Aorta (tissue), 5 donors: ENCODE results near the gene HASPIN. TPM values are rescaled to one million over a fixed set of nuclear protein-coding genes. Genes with fewer than 3 reads are reported as not detected.

Source experiments
- ATAC-seq: fragments of 200-7000 bp; cut with Tn5 transposase; one replicate; pipeline ENCODE4 v1.9.1; 2022; ENCODE audit warnings: moderate library complexity; ENCODE audit not compliant: low FRiP score
- DNase-seq, 2 donors: peaks; one replicate each; pipeline ENCODE4 v3.0.0-alpha.2; 2020
- H3K27ac ChIP-seq, 2 donors: one replicate each; pipeline ENCODE4 v1.5.1; 2013; ENCODE audit warnings: low read length in 2 of 2, mild to moderate bottlenecking in 2 of 2, moderate library complexity in 2 of 2, control low read depth in 1 of 2, inconsistent platforms in 1 of 2, low read depth in 1 of 2
- H3K27me3 ChIP-seq, 2 donors: one replicate each; pipeline ENCODE4 v1.6.1; 2013; ENCODE audit warnings: control low read depth in 1 of 2, low read length in 1 of 2, mild to moderate bottlenecking in 1 of 2, moderate library complexity in 1 of 2; ENCODE audit not compliant: insufficient read depth in 2 of 2, control insufficient read depth in 1 of 2
- H3K36me3 ChIP-seq, 2 donors: one replicate each; pipeline ENCODE4 v1.6.1; 2013; ENCODE audit warnings: control low read depth in 1 of 2, low read length in 1 of 2, mild to moderate bottlenecking in 1 of 2; ENCODE audit not compliant: insufficient read depth in 2 of 2, control insufficient read depth in 1 of 2
- H3K4me1 ChIP-seq, 2 donors: one replicate each; pipeline ENCODE4 v1.6.1; 2013; ENCODE audit warnings: low read length in 2 of 2, control low read depth in 1 of 2, mild to moderate bottlenecking in 1 of 2, moderate library complexity in 1 of 2; ENCODE audit not compliant: insufficient read depth in 2 of 2, control insufficient read depth in 1 of 2
- H3K4me3 ChIP-seq, 2 donors: one replicate each; pipeline ENCODE4 v1.5.1; 2013; ENCODE audit warnings: low read length in 2 of 2, control low read depth in 1 of 2, mild to moderate bottlenecking in 1 of 2
- H3K9me3 ChIP-seq: one replicate; pipeline ENCODE4 v1.6.1; 2013; ENCODE audit warnings: mild to moderate bottlenecking, low read length; ENCODE audit not compliant: control insufficient read depth
- WGBS, 2 donors: extraction: QIAGEN DNeasy Blood & Tissue Kit; methylation state at CpG; one replicate each; pipeline ENCODE4 v1.1.7; 2013; 5-methylcytosine and 5-hydroxymethylcytosine counted together
- intact Hi-C, 2 donors: fragments of 100-400 bp; cut with DNase I; formaldehyde crosslinking; loops; one replicate each; pipeline versions ENCODE4 v1.14.2 to v1.15.0; 2022
- long read RNA-seq, 2 donors: library from polyadenylated mRNA; unstranded; transcript quantifications; one replicate each; pipeline ENCODE4 v2.0.0, GENCODE V29; 2020 to 2021
- polyA plus RNA-seq, 2 donors: library from polyadenylated mRNA; stranded (reverse); fragments of 200-250 nt; gene quantifications; one replicate each; pipeline ENCODE4 v1.2.3, GENCODE V29; 2013
- total RNA-seq, 2 donors: library from RNA; stranded (reverse); fragmentation: NEBNext Ultra II Directional; extraction: Animal tissue kit (Norgen Biotek cat#: 25700); gene quantifications; one replicate each; pipeline ENCODE4 v1.2.1, GENCODE V29; 2021
- donor health status: healthy with polysubstance abuse.
- donor health status: Bipolar disorder and iron deficiency.
- donor health status: DM: no; HTN: no; CAD: no.
- donor health status: DM: no; HTN: no; CAD: no.
- donor health status: DM: yes; HTN: yes; CAD: no.

The HASPIN gene
- total RNA-seq (under 1 TPM; 0.13 to 0.27 TPM), polyA plus RNA-seq (not detected)
- long read RNA-seq, donor 1, result 0 reads
- long read RNA-seq, donor 2, result 0 reads

- Histone ChIP-seq H3K4me1 (no peaks in the 10 kb centered on the region), H3K27ac (peak within 1 kb of the TSS in 1 of 2 donors; percentile 28), H3K4me3 (peak within 1 kb of the TSS; percentile 45 to 52), H3K27me3 (no peaks in the 10 kb centered on the region), H3K9me3 (no peaks in the 10 kb centered on the region), H3K36me3 (no peaks in the 10 kb centered on the region)
- WGBS, 2 donors, result 0% methylated on average over 86 to 98 of the region's 98 CpGs
- DNase-seq, result peak; percentile 95 to 98
- ATAC-seq, result peak; percentile 97
- intact Hi-C loops, result loop anchor here in 1 of 2 donors (5.0 kb wide), 1 partner anchor 56 kb away; the partner anchor contains the start of genes EMC6 and TAX1BP3
Measured at GRCh38 chr17:3723556-3724377, at the start of gene HASPIN. HASPIN (plus strand) TSS chr17:3723903; CDS start chr17:3723936, 33 bp downstream.

GRCh38 chr17:3675886-3676285 lies 47.8 kb upstream of the HASPIN start:
- intact Hi-C loops, result no loop called here
- no peaks in the 10 kb centered on the region for H3K9me3 ChIP-seq
- H3K4me3 ChIP-seq, result no peak overlapping the region
- 85 to 87% methylated on average over 11 of the region's 11 CpGs for WGBS, 2 donors
- ATAC-seq (no peak), DNase-seq (no peak)
- H3K27ac ChIP-seq, result no peak overlapping the region
- H3K4me1 ChIP-seq, result no peaks in the 10 kb centered on the region
- no peaks in the 10 kb centered on the region for H3K36me3 ChIP-seq
- H3K27me3 ChIP-seq, result no peaks in the 10 kb centered on the region

GRCh38 chr17:3678095-3678820 lies 45.4 kb upstream of the HASPIN start:
- H3K9me3 ChIP-seq, result no peaks in the 10 kb centered on the region
- no peak overlapping the region for H3K4me3 ChIP-seq
- no peaks in the 10 kb centered on the region for H3K4me1 ChIP-seq
- ATAC-seq (no peak), DNase-seq (no peak)
- H3K36me3 ChIP-seq, result no peaks in the 10 kb centered on the region
- no peaks in the 10 kb centered on the region for H3K27me3 ChIP-seq
- H3K27ac ChIP-seq, result no peak overlapping the region
- intact Hi-C loops, result no loop called here
- WGBS, 2 donors, result 45 to 50% methylated on average over 16 of the region's 16 CpGs

GRCh38 chr17:3678821-3679530 lies 44.7 kb upstream of the HASPIN start:
- intact Hi-C loops, result no loop called here
- H3K27me3 ChIP-seq, result no peaks in the 10 kb centered on the region

GRCh38 chr17:3679531-3680126 lies 44.1 kb upstream of the HASPIN start:
- no peak overlapping the region for H3K4me3 ChIP-seq
- no peaks in the 10 kb centered on the region for H3K9me3 ChIP-seq
- intact Hi-C loops, result no loop called here
- no peaks in the 10 kb centered on the region for H3K27me3 ChIP-seq
- H3K27ac ChIP-seq, result no peak overlapping the region
- no peak for DNase-seq
- H3K4me1 ChIP-seq, result no peaks in the 10 kb centered on the region
- ATAC-seq, result no peak
- WGBS, 2 donors, result 67 to 68% methylated on average over 17 to 20 of the region's 20 CpGs
- no peaks in the 10 kb centered on the region for H3K36me3 ChIP-seq

More at GRCh38 chr17:3678821-3679530, 44.7 kb upstream of the HASPIN start:
- no peak overlapping the region for H3K4me3 ChIP-seq
- H3K9me3 ChIP-seq, result no peaks in the 10 kb centered on the region
- H3K4me1 ChIP-seq, result no peaks in the 10 kb centered on the region
- DNase-seq (no peak), ATAC-seq (no peak)
- no peak overlapping the region for H3K27ac ChIP-seq
- H3K36me3 ChIP-seq, result no peaks in the 10 kb centered on the region
- 85 to 88% methylated on average over 27 of the region's 27 CpGs for WGBS, 2 donors

GRCh38 chr17:3681057-3681456 lies 42.6 kb upstream of the HASPIN start:
- Histone ChIP-seq H3K36me3 (no peaks in the 10 kb centered on the region), H3K4me3 (no peak overlapping the region), H3K27ac (no peak overlapping the region), H3K27me3 (no peaks in the 10 kb centered on the region), H3K9me3 (no peaks in the 10 kb centered on the region), H3K4me1 (no peaks in the 10 kb centered on the region)
- DNase-seq (no peak), ATAC-seq (no peak)
- intact Hi-C loops, result no loop called here
- 82 to 87% methylated on average over 12 of the region's 12 CpGs for WGBS, 2 donors

- Histone ChIP-seq H3K27ac (no peak overlapping the region), H3K27me3 (no peaks in the 10 kb centered on the region), H3K9me3 (no peaks in the 10 kb centered on the region), H3K36me3 (no peaks in the 10 kb centered on the region), H3K4me3 (no peak overlapping the region), H3K4me1 (no peaks in the 10 kb centered on the region)
- ATAC-seq (no peak), DNase-seq (no peak)
- intact Hi-C loops, result no loop called here
- 79 to 82% methylated on average over 20 of the region's 20 CpGs for WGBS, 2 donors
Measured at GRCh38 chr17:3681565-3681964, 42.1 kb upstream of the HASPIN start.

GRCh38 chr17:3682033-3682432 lies 41.7 kb upstream of the HASPIN start:
- Histone ChIP-seq H3K36me3 (no peaks in the 10 kb centered on the region), H3K27ac (no peak overlapping the region), H3K9me3 (no peaks in the 10 kb centered on the region), H3K4me3 (no peak overlapping the region), H3K27me3 (no peaks in the 10 kb centered on the region), H3K4me1 (no peaks in the 10 kb centered on the region)
- intact Hi-C loops, result no loop called here
- ATAC-seq, result no peak
- 86 to 88% methylated on average over 12 of the region's 12 CpGs for WGBS, 2 donors
- no peak for DNase-seq
